OCI-LY7 (cell line): ENCODE measurements around the gene TEPSIN. TPM values are rescaled to one million over a fixed set of nuclear protein-coding genes. Genes with fewer than 3 reads are reported as not detected.

Experiments
- BruUV-seq: library from RNA; stranded (reverse); fragments of 400-500 nt; replicated peaks from 2 replicates; lab custom pipeline; 2021; lab: Mats Ljungman, UMichigan
- CTCF ChIA-PET: fragments of 300-600 bp; sonication (Branson Sonifier 250); formaldehyde crosslinking; loops from one replicate; lab custom pipeline; 2022; ENCODE audit warnings: antibody characterized with exemption; ENCODE audit not compliant: unreplicated experiment; lab: Charles Lee
- POLR2A ChIA-PET: fragments of 300-600 bp; sonication (Branson Sonifier 250); formaldehyde crosslinking; loops from one replicate; lab custom pipeline; 2022; ENCODE audit warnings: antibody characterized with exemption; lab: Charles Lee
- DNase-seq: peaks from one replicate; pipeline ENCODE4 v3.0.0-alpha.2; 2015; ENCODE audit warnings: low spot score
- H2AFZ ChIP-seq: fragments of 200-600 bp; sonication (generic), shearing (Covaris generic); 2 replicates; pipeline ENCODE4 v1.6.1; 2014; ENCODE audit warnings: mild to moderate bottlenecking, antibody characterized with exemption, low read length, moderate library complexity
- H3K27ac ChIP-seq: fragments of 200-600 bp; sonication (generic); 2 replicates; pipeline ENCODE4 v1.5.1; 2014; ENCODE audit warnings: mixed run types, low read depth, mild to moderate bottlenecking, moderate library complexity, low read length, inconsistent platforms; ENCODE audit not compliant: poor library complexity, severe bottlenecking
- H3K36me3 ChIP-seq: fragments of 200-600 bp; sonication (generic); 2 replicates; pipeline ENCODE4 v1.6.1; 2014; ENCODE audit warnings: mild to moderate bottlenecking, antibody characterized with exemption, low read length, moderate library complexity, mixed read lengths; ENCODE audit not compliant: insufficient read depth
- H3K4me1 ChIP-seq: fragments of 200-600 bp; sonication (generic); 2 replicates; pipeline ENCODE4 v1.5.1; 2014; ENCODE audit warnings: mild to moderate bottlenecking, low read length; ENCODE audit not compliant: insufficient read depth, poor library complexity, severe bottlenecking
- H3K4me2 ChIP-seq: fragments of 200-600 bp; sonication (generic); 2 replicates; pipeline ENCODE4 v1.6.1; 2014; ENCODE audit warnings: mild to moderate bottlenecking, low read length
- H3K4me3 ChIP-seq: fragments of 200-600 bp; sonication (generic); 2 replicates; pipeline ENCODE4 v1.5.1; 2014; ENCODE audit warnings: mild to moderate bottlenecking, low read depth, low read length; ENCODE audit not compliant: poor library complexity, severe bottlenecking
- H3K79me2 ChIP-seq: fragments of 200-600 bp; sonication (generic); 2 replicates; pipeline ENCODE4 v1.6.1; 2016; ENCODE audit warnings: low read depth, mild to moderate bottlenecking, low read length, moderate library complexity, mixed read lengths; ENCODE audit not compliant: insufficient read depth
- H3K9me2 ChIP-seq: fragments of 200-600 bp; sonication (generic); 2 replicates; pipeline ENCODE4 v1.6.1; 2016; ENCODE audit warnings: mild to moderate bottlenecking, low read length, mixed read lengths; ENCODE audit not compliant: insufficient read depth
- H3K9me3 ChIP-seq: fragments of 200-600 bp; sonication (generic); 2 replicates; pipeline ENCODE4 v1.6.1; 2014; ENCODE audit warnings: mild to moderate bottlenecking, mixed run types, low read length, mixed read lengths
- H4K20me1 ChIP-seq: fragments of 200-600 bp; sonication (generic); 2 replicates; pipeline ENCODE4 v1.6.1; 2014; ENCODE audit warnings: mild to moderate bottlenecking, antibody characterized with exemption, low read length, moderate library complexity, mixed read lengths; ENCODE audit not compliant: insufficient read depth
- CTCF ChIP-seq: fragments of 200-600 bp; sonication (generic); conservative IDR thresholded peaks from 2 replicates; pipeline ENCODE4 v1.5.1; 2014; ENCODE audit warnings: mild to moderate bottlenecking, antibody characterized with exemption, low read length, moderate library complexity, mixed read lengths
- EZH2phosphoT487 ChIP-seq: fragments of 200-600 bp; sonication (generic); IDR thresholded peaks from 2 replicates; pipeline ENCODE4 v1.6.1; 2018; ENCODE audit warnings: low read depth, borderline replicate concordance, mild to moderate bottlenecking, mixed run types, antibody characterized with exemption, low read length, moderate library complexity, mixed read lengths
- intact Hi-C: fragments of 100-400 bp; cut with micrococcal nuclease; formaldehyde crosslinking; loops from one replicate; pipeline ENCODE4 v1.10.0; 2022; ENCODE audit not compliant: unreplicated experiment
- total RNA-seq, 2 experiments: library from RNA; depleted of rRNA in 1 of 2; stranded (reverse); fragments of >200 nt in 1 of 2; shearing (Covaris generic) in 1 of 2; gene quantifications; 2 replicates each; pipeline ENCODE4 v1.2.3, GENCODE V29; 2014 to 2022

The TEPSIN gene
- total RNA-seq, 2 experiments from 2014 or later: 46.4 to 75.3 TPM

DNA sequence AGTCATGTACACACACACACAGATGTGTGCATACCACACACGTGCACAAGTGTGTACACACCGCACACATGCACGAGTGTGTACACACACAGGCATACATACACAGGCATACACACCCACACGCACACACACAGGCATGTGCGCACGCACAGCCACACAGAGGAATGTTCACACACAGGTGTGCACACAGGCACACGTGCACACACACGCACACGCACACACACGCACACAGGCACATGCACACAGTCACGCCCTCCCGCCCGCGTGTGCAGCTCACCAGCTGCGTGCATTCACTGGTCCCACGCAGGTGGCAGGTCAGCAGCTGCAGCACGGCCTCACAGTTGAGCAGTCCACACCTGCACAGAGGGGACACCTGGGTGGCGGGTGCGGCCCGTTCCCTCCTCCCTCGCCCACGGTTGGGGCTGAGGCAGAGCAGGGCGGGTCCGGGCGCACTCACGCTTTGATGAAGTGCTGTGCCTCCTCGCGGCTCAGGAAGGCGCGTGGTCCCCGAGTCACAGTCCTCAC is 7.7 kb downstream of the TEPSIN start:
- H3K9me3 ChIP-seq: no peaks in the 10 kb centered on the region
- H3K79me2 ChIP-seq: no peaks in the 10 kb centered on the region
- TF ChIP-seq CTCF (no peak), EZH2phosphoT487 (no peak)
- CTCF ChIA-PET: no interaction called here
- POLR2A ChIA-PET: no interaction called here
- no peaks in the 10 kb centered on the region for H4K20me1 ChIP-seq
- DNase-seq: no peak
- intact Hi-C loops: no loop called here
- H3K36me3 ChIP-seq: peaks cover 23% of the 10 kb centered on the region
- H2AFZ ChIP-seq: no peak overlapping the region
- H3K9me2 ChIP-seq: no peaks in the 10 kb centered on the region
- H3K4me2 ChIP-seq: no peak overlapping the region
- no peak overlapping the region for H3K27ac ChIP-seq
- H3K4me3 ChIP-seq: no peak overlapping the region
- peaks cover 17% of the 10 kb centered on the region for H3K4me1 ChIP-seq
- no TSS peak for BruUV-seq

DNA sequence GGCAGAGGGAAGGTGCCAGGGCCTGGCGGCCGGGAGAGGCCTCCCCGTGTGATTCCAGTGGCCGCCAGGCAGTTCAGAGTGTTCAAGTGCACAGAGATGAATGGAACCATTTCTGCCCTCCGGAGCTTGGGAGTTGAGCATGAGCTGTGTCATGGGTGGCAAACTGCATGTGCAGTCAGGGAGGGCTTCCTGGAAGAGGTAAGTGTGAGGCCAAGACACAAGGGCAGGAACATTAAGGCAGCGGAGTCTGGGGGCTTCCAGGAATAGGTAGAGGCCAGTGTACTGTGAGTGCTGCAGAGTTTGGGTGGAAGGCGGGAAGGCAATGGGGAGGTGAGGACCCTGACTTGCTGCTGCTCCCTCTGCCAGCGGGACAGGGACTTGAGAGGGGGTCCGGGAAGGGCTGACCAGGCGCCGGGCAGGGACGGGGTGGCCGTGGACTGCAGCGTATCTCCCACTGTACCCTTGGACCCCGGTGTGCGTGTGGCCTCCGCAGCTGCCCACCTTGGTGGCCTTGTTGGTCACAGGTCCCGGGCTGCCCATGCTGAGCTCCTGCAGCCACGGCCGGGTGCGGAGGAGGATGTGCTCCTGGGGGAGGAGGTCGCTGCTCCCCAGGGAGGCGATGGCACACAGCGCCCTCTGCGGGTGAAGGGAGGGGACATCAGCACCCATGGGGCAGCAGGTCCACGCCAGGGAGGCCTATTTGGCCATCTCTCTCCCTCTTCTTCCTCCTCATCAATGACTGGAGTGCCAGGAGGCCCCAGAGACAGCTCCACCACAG is 8.6 kb downstream of the TEPSIN start:
- no peaks in the 10 kb centered on the region for H3K9me2 ChIP-seq
- no peak for TF ChIP-seq EZH2phosphoT487
- peak; percentile 79 for TF ChIP-seq CTCF
- ChIA-PET POLR2A (no interaction called here), CTCF (no interaction called here)
- H3K27ac ChIP-seq: no peak overlapping the region
- H4K20me1 ChIP-seq: no peaks in the 10 kb centered on the region
- intact Hi-C loops: loop anchor here (1.0 kb wide), 1 partner anchor 88 kb away; no protein-coding TSS in a partner anchor
- H3K36me3 ChIP-seq: peaks cover 23% of the 10 kb centered on the region
- DNase-seq: peak; percentile 52
- no peak overlapping the region for H3K4me2 ChIP-seq
- no peak overlapping the region for H2AFZ ChIP-seq
- no peak overlapping the region for H3K4me3 ChIP-seq
- no peaks in the 10 kb centered on the region for H3K9me3 ChIP-seq
- H3K4me1 ChIP-seq: peaks cover 17% of the 10 kb centered on the region
- H3K79me2 ChIP-seq: no peaks in the 10 kb centered on the region
- BruUV-seq: no TSS peak

GRCh38 chr17:81229666-81229920 is 9.3 kb downstream of the TEPSIN start:
- no peak for DNase-seq
- Histone ChIP-seq H3K27ac (no peak overlapping the region), H3K9me3 (no peaks in the 10 kb centered on the region), H3K4me2 (no peak overlapping the region), H4K20me1 (no peaks in the 10 kb centered on the region), H3K36me3 (peaks cover 23% of the 10 kb centered on the region), H3K9me2 (no peaks in the 10 kb centered on the region), H3K4me1 (peaks cover 17% of the 10 kb centered on the region), H3K4me3 (no peak overlapping the region), H3K79me2 (no peaks in the 10 kb centered on the region), H2AFZ (no peak overlapping the region)
- no TSS peak for BruUV-seq
- CTCF ChIA-PET: no interaction called here
- TF ChIP-seq CTCF: no peak
- TF ChIP-seq EZH2phosphoT487: no peak
- POLR2A ChIA-PET: no interaction called here
- intact Hi-C loops: no loop called here
